CD4-positive, alpha-beta memory T cell (primary cell): ENCODE measurements around the gene ZNF778. TPM values are rescaled to one million over a fixed set of nuclear protein-coding genes. Genes with fewer than 3 reads are reported as not detected.
A peak's percentile ranks its signal among the peaks of the same experiment; 100 is the strongest.

Experiments used
- CTCF ChIA-PET: fragments of 350-600 bp; sonication (Branson Sonifier 250); formaldehyde crosslinking; loops from one replicate; lab custom pipeline; 2021; ENCODE audit warnings: inconsistent platforms; ENCODE audit not compliant: partially characterized antibody; lab: Charles Lee
- POLR2A ChIA-PET: fragments of 350-600 bp; sonication (Branson Sonifier 250); formaldehyde crosslinking; loops from one replicate; lab custom pipeline; 2021; ENCODE audit not compliant: partially characterized antibody; lab: Charles Lee
- DNase-seq, 5 donors: peaks; one replicate each; pipeline versions ENCODE4 v3.0.0 to v3.0.0-alpha.2; 2020 to 2022; ENCODE audit warnings: mixed read lengths in 1 of 5
- H3K27ac ChIP-seq: one replicate; pipeline ENCODE4 v1.7.0; 2013; ENCODE audit warnings: low read depth, low read length
- H3K27me3 ChIP-seq: 2 replicates; pipeline ENCODE4 v1.7.0; 2013; ENCODE audit warnings: mild to moderate bottlenecking, low read length, moderate library complexity; ENCODE audit not compliant: insufficient read depth
- H3K36me3 ChIP-seq: 2 replicates; pipeline ENCODE4 v1.7.0; 2013; ENCODE audit warnings: mild to moderate bottlenecking, low read length, moderate library complexity; ENCODE audit not compliant: insufficient read depth
- H3K4me1 ChIP-seq: 2 replicates; pipeline ENCODE4 v1.7.0; 2013; ENCODE audit warnings: mild to moderate bottlenecking, low read length, moderate library complexity; ENCODE audit not compliant: insufficient read depth
- H3K4me3 ChIP-seq, 2 donors: one replicate each; pipeline ENCODE4 v1.7.0; 2013; ENCODE audit warnings: low read length in 2 of 2, mild to moderate bottlenecking in 1 of 2
- H3K9me3 ChIP-seq, 2 donors: one replicate each; pipeline ENCODE4 v1.7.0; 2013; ENCODE audit warnings: low read length in 2 of 2, control low read depth in 1 of 2; ENCODE audit not compliant: control insufficient read depth in 1 of 2
- H3K27ac Mint-ChIP-seq, 7 donors: one replicate each; pipeline ENCODE4 v1.8.0; 2020 to 2021; ENCODE audit warnings: mixed read lengths in 7 of 7, mild to moderate bottlenecking in 6 of 7, inconsistent platforms in 3 of 7, moderate library complexity in 3 of 7
- H3K27me3 Mint-ChIP-seq, 2 donors: one replicate each; pipeline ENCODE4 v1.8.0; 2020 to 2021; ENCODE audit warnings: mixed read lengths in 2 of 2
- H3K36me3 Mint-ChIP-seq, 2 donors: one replicate each; pipeline ENCODE4 v1.8.0; 2020 to 2021; ENCODE audit warnings: mixed read lengths in 2 of 2, inconsistent platforms in 1 of 2, mild to moderate bottlenecking in 1 of 2
- H3K4me1 Mint-ChIP-seq, 4 donors: one replicate each; pipeline ENCODE4 v1.8.0; 2020 to 2021; ENCODE audit warnings: mixed read lengths in 4 of 4, mild to moderate bottlenecking in 1 of 4
- H3K4me3 Mint-ChIP-seq, 8 donors: one replicate each; pipeline ENCODE4 v1.8.0; 2020 to 2021; ENCODE audit warnings: mixed read lengths in 8 of 8, mild to moderate bottlenecking in 7 of 8, moderate library complexity in 6 of 8, inconsistent platforms in 3 of 8
- H3K9me3 Mint-ChIP-seq, 8 donors: one replicate each; pipeline ENCODE4 v1.8.0; 2020 to 2021; ENCODE audit warnings: mixed read lengths in 8 of 8, mild to moderate bottlenecking in 5 of 8, inconsistent platforms in 3 of 8, moderate library complexity in 1 of 8
- intact Hi-C: fragments of 100-400 bp; cut with micrococcal nuclease; formaldehyde crosslinking; loops from one replicate; pipeline ENCODE4 v1.15.1; 2023
- polyA plus RNA-seq, 2 donors: library from polyadenylated mRNA; unstranded; fragments of 300-500 nt; fragmentation: Illumina TruSeq; gene quantifications; one replicate each; pipeline ENCODE4 v1.2.3, GENCODE V29; 2021
- total RNA-seq, 2 experiments: library from RNA; stranded (reverse); gene quantifications; one replicate each; pipeline ENCODE4 v1.2.3, GENCODE V29; 2021

Gene ZNF778
- total and polyA plus RNA-seq, 4 experiments from 2014 or later: 1.0 to 15.9 (median 8.8) TPM

DNA sequence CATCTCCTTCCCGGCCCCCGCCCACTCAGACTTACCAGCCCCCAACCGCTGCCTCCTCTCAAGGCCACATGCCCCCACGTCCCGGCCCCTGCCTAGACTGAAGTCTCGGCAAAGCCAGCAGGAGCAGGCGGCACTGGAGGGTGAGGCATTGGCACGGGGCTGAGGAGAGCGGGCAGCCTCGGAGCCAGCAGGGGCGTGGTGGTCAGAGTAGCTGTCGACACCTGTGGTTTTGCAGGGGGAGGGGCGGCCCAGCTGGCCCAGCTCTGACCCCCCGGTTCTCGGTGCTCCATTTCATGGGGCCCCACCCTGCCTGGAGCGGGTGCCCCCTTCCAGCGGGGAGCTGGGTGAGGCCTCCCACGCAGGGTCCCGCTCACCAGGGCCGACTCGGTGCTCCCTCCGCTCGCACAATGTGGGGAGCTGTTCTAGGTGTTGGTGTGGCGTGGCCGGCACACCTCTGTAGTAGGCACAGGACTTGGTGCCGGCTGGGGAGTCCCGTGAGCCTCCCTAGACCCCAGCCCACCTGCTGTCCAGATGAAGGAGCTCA is 41.3 kb upstream of the ZNF778 start:
- Histone ChIP-seq H3K36me3 (no peaks in the 10 kb centered on the region), H3K4me1 (no peaks in the 10 kb centered on the region), H3K4me3 (no peak overlapping the region), H3K27me3 (no peaks in the 10 kb centered on the region), H3K9me3 (no peaks in the 10 kb centered on the region), H3K27ac (no peak overlapping the region)
- CTCF ChIA-PET: no interaction called here
- POLR2A ChIA-PET: no interaction called here
- Mint-ChIP-seq H3K4me3 (no peak overlapping the region), H3K27ac (no peak overlapping the region), H3K4me1 (peaks cover 0 to 2% (median 0%) of the 10 kb centered on the region in 4 donors), H3K9me3 (peaks cover 0 to 1% (median 0%) of the 10 kb centered on the region in 8 donors), H3K27me3 (no peaks in the 10 kb centered on the region), H3K36me3 (no peaks in the 10 kb centered on the region)
- intact Hi-C loops: no loop called here
- peak in 1 of 5 donors; percentile 21 for DNase-seq

DNA sequence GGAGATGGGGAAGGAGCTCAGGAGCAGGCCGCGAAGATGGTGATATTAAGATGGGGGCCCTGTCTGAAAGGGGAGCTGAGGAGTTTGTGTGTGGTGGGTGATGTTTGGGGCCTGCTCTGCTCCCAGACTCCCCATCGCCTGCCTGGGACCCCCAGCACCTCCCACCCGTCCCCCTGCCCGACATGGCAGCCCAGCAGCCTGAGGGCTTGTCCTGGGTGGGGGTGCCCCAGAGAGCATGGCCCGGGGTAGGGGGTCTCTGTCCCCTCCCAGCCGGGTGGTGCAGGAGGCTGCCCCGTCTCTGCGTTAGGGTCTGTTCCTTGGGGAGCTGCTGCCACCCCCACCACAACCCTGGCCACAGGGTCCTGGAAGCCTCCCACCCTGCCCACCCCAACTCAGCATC is 40.8 kb upstream of the ZNF778 start:
- Mint-ChIP-seq H3K27ac (no peak overlapping the region), H3K4me3 (no peak overlapping the region), H3K27me3 (no peaks in the 10 kb centered on the region), H3K9me3 (peaks cover 0 to 2% (median 0%) of the 10 kb centered on the region in 8 donors), H3K36me3 (no peaks in the 10 kb centered on the region), H3K4me1 (peaks cover 0 to 7% (median 0%) of the 10 kb centered on the region in 4 donors)
- Histone ChIP-seq H3K9me3 (no peaks in the 10 kb centered on the region), H3K27me3 (no peaks in the 10 kb centered on the region), H3K27ac (no peak overlapping the region), H3K36me3 (no peaks in the 10 kb centered on the region), H3K4me1 (no peaks in the 10 kb centered on the region), H3K4me3 (no peak overlapping the region)
- ChIA-PET POLR2A (no interaction called here), CTCF (no interaction called here)
- peak in 1 of 5 donors; percentile 29 for DNase-seq
- intact Hi-C loops: no loop called here

DNA sequence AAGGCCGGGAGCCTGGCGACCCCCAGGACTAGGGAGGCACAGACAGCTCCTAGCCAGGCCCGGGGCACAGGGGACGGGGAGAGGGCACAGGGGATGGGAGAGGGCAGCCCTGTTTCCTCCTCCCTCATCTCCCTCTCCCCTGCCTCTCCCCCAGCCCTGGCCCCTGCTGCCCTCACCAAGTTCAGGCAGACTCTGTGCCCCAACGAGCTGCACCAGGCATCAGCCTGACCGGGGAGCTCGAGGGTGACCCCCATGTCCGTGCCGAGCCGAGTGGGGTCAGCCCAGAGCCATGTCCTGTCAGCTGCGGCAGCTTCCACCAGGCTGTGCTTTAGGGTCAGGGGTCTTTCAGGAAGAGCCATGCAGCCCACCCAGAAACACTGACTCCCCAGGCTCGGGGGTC is 40.0 kb upstream of the ZNF778 start:
- no peaks in the 10 kb centered on the region for H3K27me3 Mint-ChIP-seq

DNA sequence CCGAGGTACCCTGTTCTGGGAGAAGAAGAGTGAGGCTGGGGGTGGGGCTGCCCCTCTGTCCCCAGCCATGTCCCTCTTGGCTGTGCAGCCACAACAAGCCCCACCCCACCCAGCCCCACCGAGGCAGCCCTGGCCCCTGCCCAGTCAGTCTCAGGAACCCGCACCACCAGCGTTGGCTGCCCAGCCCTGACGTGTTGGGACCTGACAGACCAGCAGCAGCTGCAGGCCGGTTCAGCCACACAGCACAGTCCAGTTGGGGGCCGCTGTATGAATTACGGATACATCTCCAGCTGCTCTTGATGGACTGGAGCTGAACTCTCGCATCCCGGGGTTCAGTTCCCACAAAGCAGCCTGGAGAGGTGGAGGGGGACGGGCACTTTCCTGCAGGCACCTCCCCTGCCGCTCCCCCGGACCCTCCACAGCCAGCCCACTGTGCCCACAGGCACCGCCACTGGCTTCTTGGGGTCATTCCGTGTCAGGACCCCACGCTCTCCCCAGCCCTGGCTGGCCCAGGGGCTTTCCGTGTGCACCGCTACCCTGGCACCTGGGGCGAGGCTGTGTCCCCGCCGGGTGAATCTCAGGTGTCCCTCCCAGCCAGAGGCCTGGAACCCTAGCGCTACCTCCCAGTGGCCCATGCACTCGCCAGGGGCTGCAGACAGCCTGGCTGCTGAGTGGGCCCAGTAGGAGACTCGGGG is 38.9 kb upstream of the ZNF778 start:
- no peak overlapping the region for H3K4me3 ChIP-seq
- intact Hi-C loops: no loop called here
- ChIA-PET POLR2A (interaction anchor here (0.5 kb wide), 1 partner anchor 46 kb away, joined by 5 read pairs; no protein-coding TSS in a partner anchor), CTCF (no interaction called here)
- peaks cover 0 to 2% (median 0%) of the 10 kb centered on the region in 8 donors for H3K9me3 Mint-ChIP-seq
- H3K36me3 ChIP-seq: no peaks in the 10 kb centered on the region
- no peak overlapping the region for H3K4me3 Mint-ChIP-seq
- no peak overlapping the region for H3K27ac ChIP-seq
- no peaks in the 10 kb centered on the region for H3K27me3 Mint-ChIP-seq
- no peak for DNase-seq
- peaks cover 0 to 13% (median 3%) of the 10 kb centered on the region in 4 donors for H3K4me1 Mint-ChIP-seq
- H3K4me1 ChIP-seq: peaks cover 6% of the 10 kb centered on the region
- H3K36me3 Mint-ChIP-seq: no peaks in the 10 kb centered on the region
- H3K27me3 ChIP-seq: no peaks in the 10 kb centered on the region
- H3K9me3 ChIP-seq: no peaks in the 10 kb centered on the region
- no peak overlapping the region for H3K27ac Mint-ChIP-seq

More for the DNA sequence above, 40.0 kb upstream of the ZNF778 start:
- Histone ChIP-seq H3K4me1 (peaks cover 4% of the 10 kb centered on the region), H3K9me3 (no peaks in the 10 kb centered on the region), H3K27me3 (no peaks in the 10 kb centered on the region), H3K27ac (no peak overlapping the region), H3K36me3 (no peaks in the 10 kb centered on the region), H3K4me3 (no peak overlapping the region)
- CTCF ChIA-PET: no interaction called here
- peaks cover 0 to 2% (median 0%) of the 10 kb centered on the region in 8 donors for H3K9me3 Mint-ChIP-seq
- peaks cover 0 to 10% (median under 1%) of the 10 kb centered on the region in 4 donors for H3K4me1 Mint-ChIP-seq
- POLR2A ChIA-PET: no interaction called here
- no peaks in the 10 kb centered on the region for H3K36me3 Mint-ChIP-seq
- no peak overlapping the region for H3K27ac Mint-ChIP-seq
- intact Hi-C loops: no loop called here
- H3K4me3 Mint-ChIP-seq: no peak overlapping the region
- no peak for DNase-seq

DNA sequence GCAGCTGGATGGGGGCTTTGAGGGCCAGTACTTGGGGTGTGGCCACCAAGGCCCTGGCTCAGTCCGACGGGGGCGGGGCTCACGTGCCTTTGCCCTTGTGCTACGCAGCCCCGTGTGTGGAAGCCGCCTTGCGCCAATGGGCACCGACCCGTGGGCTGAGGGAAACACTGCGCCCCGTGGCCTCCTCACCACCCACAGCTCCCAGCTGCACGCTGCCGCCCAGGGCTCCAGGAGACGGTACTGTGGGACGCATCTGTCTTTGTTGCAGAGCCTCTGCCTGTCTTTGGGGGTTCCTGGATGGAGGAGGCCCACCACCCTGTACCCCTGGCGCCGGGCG is 38.4 kb upstream of the ZNF778 start:
- CTCF ChIA-PET: no interaction called here
- intact Hi-C loops: no loop called here

DNA sequence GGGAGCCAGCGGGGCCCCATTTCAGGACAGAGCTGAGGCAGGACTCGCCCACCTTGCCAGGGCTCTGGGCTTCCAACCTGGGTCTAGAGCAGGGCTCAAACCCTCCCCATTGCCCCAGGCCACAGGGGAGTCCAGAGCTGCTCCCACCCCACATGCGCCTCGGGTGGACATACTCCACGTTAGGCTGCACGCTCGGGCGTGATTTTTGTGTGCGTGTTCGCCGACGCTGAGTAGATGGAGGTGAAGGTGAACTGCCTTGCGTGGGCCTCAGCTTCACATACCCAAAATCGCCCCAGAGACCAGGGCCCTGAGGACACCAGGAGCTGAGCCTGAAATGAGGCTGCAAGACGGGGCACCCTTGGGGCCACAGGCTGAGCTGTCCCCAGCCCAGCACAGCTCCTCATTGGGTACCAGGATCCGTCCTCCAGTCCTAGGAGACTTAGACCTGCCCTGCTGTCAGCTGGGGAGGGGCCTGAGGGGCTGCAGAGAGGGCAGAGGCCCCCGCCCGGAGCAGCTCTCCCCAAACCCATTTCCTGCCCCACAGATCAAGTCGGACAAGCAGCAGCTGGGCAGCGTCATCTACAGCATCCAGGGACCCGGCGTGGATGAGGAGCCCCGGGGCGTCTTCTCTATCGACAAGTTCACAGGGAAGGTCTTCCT is 37.7 kb upstream of the ZNF778 start:
- no peaks in the 10 kb centered on the region for H3K36me3 Mint-ChIP-seq
- H3K4me1 Mint-ChIP-seq: peaks cover 0 to 13% (median 3%) of the 10 kb centered on the region in 4 donors
- peak in 1 of 5 donors; percentile 7 for DNase-seq
- no peak overlapping the region for H3K27ac ChIP-seq
- no peak overlapping the region for H3K4me3 ChIP-seq
- ChIA-PET POLR2A (no interaction called here), CTCF (no interaction called here)
- no peaks in the 10 kb centered on the region for H3K36me3 ChIP-seq
- intact Hi-C loops: no loop called here
- peaks cover 0 to 2% (median 0%) of the 10 kb centered on the region in 8 donors for H3K9me3 Mint-ChIP-seq
- no peaks in the 10 kb centered on the region for H3K27me3 ChIP-seq
- H3K27me3 Mint-ChIP-seq: no peaks in the 10 kb centered on the region
- H3K4me3 Mint-ChIP-seq: no peak overlapping the region
- H3K9me3 ChIP-seq: no peaks in the 10 kb centered on the region
- peaks cover 6% of the 10 kb centered on the region for H3K4me1 ChIP-seq
- peak overlapping the region in 1 of 7 donors; percentile 32 for H3K27ac Mint-ChIP-seq

More for the DNA sequence above, 38.4 kb upstream of the ZNF778 start:
- DNase-seq: no peak
- no peaks in the 10 kb centered on the region for H3K27me3 ChIP-seq
- Mint-ChIP-seq H3K36me3 (no peaks in the 10 kb centered on the region), H3K4me3 (no peak overlapping the region), H3K27ac (no peak overlapping the region), H3K4me1 (peaks cover 0 to 13% (median 3%) of the 10 kb centered on the region in 4 donors), H3K9me3 (peaks cover 0 to 2% (median 0%) of the 10 kb centered on the region in 8 donors), H3K27me3 (no peaks in the 10 kb centered on the region)
- no peaks in the 10 kb centered on the region for H3K9me3 ChIP-seq
- no peaks in the 10 kb centered on the region for H3K36me3 ChIP-seq
- no peak overlapping the region for H3K4me3 ChIP-seq
- POLR2A ChIA-PET: interaction anchor here (0.5 kb wide), 1 partner anchor 46 kb away, joined by 5 read pairs; no protein-coding TSS in a partner anchor
- peaks cover 6% of the 10 kb centered on the region for H3K4me1 ChIP-seq
- no peak overlapping the region for H3K27ac ChIP-seq

DNA sequence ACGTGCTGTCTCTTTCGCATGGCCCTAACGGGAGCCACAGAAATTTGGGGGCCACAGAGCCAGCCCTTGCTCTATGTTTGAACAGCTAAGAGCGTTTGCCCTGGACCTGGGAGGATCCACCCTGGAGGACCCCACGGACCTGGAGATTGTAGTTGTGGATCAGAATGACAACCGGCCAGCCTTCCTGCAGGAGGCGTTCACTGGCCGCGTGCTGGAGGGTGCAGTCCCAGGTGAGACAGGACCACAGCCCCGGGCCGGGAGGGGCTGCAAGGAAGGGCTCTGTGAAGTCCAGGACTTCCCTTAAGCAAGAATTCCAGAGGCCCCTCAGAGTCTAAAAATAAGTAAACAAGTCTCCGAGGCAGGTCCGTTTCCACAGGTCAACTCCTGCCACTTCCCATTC is 34.0 kb upstream of the ZNF778 start:
- Histone ChIP-seq H3K9me3 (no peaks in the 10 kb centered on the region), H3K4me1 (peaks cover 6% of the 10 kb centered on the region), H3K27ac (no peak overlapping the region), H3K36me3 (no peaks in the 10 kb centered on the region), H3K4me3 (no peak overlapping the region), H3K27me3 (no peaks in the 10 kb centered on the region)
- intact Hi-C loops: no loop called here
- ChIA-PET POLR2A (no interaction called here), CTCF (no interaction called here)
- no peak overlapping the region for H3K4me3 Mint-ChIP-seq
- peaks cover 0 to 7% (median 0%) of the 10 kb centered on the region in 8 donors for H3K9me3 Mint-ChIP-seq
- H3K36me3 Mint-ChIP-seq: no peaks in the 10 kb centered on the region
- peaks cover 3 to 13% (median 5%) of the 10 kb centered on the region in 4 donors for H3K4me1 Mint-ChIP-seq
- peak overlapping the region in 1 of 7 donors; percentile 77 for H3K27ac Mint-ChIP-seq
- H3K27me3 Mint-ChIP-seq: peaks cover 0 to 1% of the 10 kb centered on the region in 2 donors
- DNase-seq: no peak
